ENCODE measurements around the gene CGB2. TPM values are rescaled to one million over a fixed set of nuclear protein-coding genes. Genes with fewer than 3 reads are reported as not detected.
"Not testable (repeated sequence)": the region's sequence is repeated elsewhere in the genome, so short reads cannot be mapped to it uniquely, and the experiment has no call there.

The CGB2 gene
- polyA plus RNA-seq, 6 donors from 2014 or later, result not detected

- Mint-ChIP-seq H3K4me1 (peaks cover 11 to 24% (median 18%) of the 10 kb centered on the region in 3 donors), H3K27ac (no peak overlapping the region), H3K9me3 (peaks cover 4 to 13% (median 7%) of the 10 kb centered on the region in 7 donors), H3K27me3 (peaks cover 67 to 85% (median 70%) of the 10 kb centered on the region in 3 donors), H3K36me3 (peaks cover 4 to 36% of the 10 kb centered on the region in 2 donors), H3K4me3 (no peak overlapping the region)
- DNase-seq (no peak), ATAC-seq (ENCODE audit: low read depth in 2 of 2) (no peak)
These were observed 37.3 kb downstream of the CGB2 start for GRCh38 chr19:49069026-49069425.

- Mint-ChIP-seq H3K27ac (no peak overlapping the region), H3K36me3 (peaks cover 4 to 36% of the 10 kb centered on the region in 2 donors), H3K9me3 (peaks cover 4 to 13% (median 7%) of the 10 kb centered on the region in 7 donors), H3K4me3 (peak overlapping the region in 3 of 8 donors; percentile 1 to 72 (median 68)), H3K27me3 (peaks cover 73 to 85% (median 77%) of the 10 kb centered on the region in 3 donors), H3K4me1 (peaks cover 14 to 23% (median 21%) of the 10 kb centered on the region in 3 donors)
- DNase-seq (no peak), ATAC-seq (ENCODE audit: low read depth in 2 of 2) (no peak)
These were observed 38.7 kb downstream of the CGB2 start for GRCh38 chr19:49070416-49070815.

- H3K27me3 Mint-ChIP-seq, result peaks cover 66 to 82% (median 72%) of the 10 kb centered on the region in 3 donors
- peak in 1 of 2 donors; percentile 18 for ATAC-seq (ENCODE audit: low read depth in 2 of 2)
These were observed 40.3 kb downstream of the CGB2 start for GRCh38 chr19:49071860-49072547.

GRCh38 chr19:49073514-49074378, 42.1 kb downstream of the CGB2 start:
- Mint-ChIP-seq H3K27me3 (peaks cover 57 to 81% (median 62%) of the 10 kb centered on the region in 3 donors), H3K4me3 (peak overlapping the region in 7 of 8 donors; percentile 17 to 77 (median 70)), H3K4me1 (peaks cover 14 to 20% (median 18%) of the 10 kb centered on the region in 3 donors), H3K27ac (peak overlapping the region in 2 of 6 donors; percentile 73 to 74), H3K36me3 (peaks cover 0 to 30% of the 10 kb centered on the region in 2 donors), H3K9me3 (peaks cover 4 to 13% (median 5%) of the 10 kb centered on the region in 7 donors)
- no peak for DNase-seq
- ATAC-seq (ENCODE audit: low read depth in 2 of 2), result no peak

More at GRCh38 chr19:49071860-49072547, 40.3 kb downstream of the CGB2 start:
- peaks cover 4 to 13% (median 7%) of the 10 kb centered on the region in 7 donors for H3K9me3 Mint-ChIP-seq
- H3K27ac Mint-ChIP-seq, result peak overlapping the region in 1 of 6 donors; percentile 49
- peaks cover 4 to 36% of the 10 kb centered on the region in 2 donors for H3K36me3 Mint-ChIP-seq
- H3K4me3 Mint-ChIP-seq, result peak overlapping the region in 4 of 8 donors; percentile 22 to 55 (median 48)
- no peak for DNase-seq
- peaks cover 14 to 22% (median 18%) of the 10 kb centered on the region in 3 donors for H3K4me1 Mint-ChIP-seq

GRCh38 chr19:49074869-49075268, 43.2 kb downstream of the CGB2 start:
- peaks cover 0 to 21% of the 10 kb centered on the region in 2 donors for H3K36me3 Mint-ChIP-seq
- peaks cover 14 to 20% (median 18%) of the 10 kb centered on the region in 3 donors for H3K4me1 Mint-ChIP-seq
- peaks cover 46 to 69% (median 50%) of the 10 kb centered on the region in 3 donors for H3K27me3 Mint-ChIP-seq
- not testable (repeated sequence) for DNase-seq; H3K9me3 Mint-ChIP-seq; H3K27ac Mint-ChIP-seq; ATAC-seq (ENCODE audit: low read depth in 2 of 2); H3K4me3 Mint-ChIP-seq

- no peaks in the 10 kb centered on the region for H3K36me3 Mint-ChIP-seq
- DNase-seq (no peak), ATAC-seq (ENCODE audit: low read depth in 2 of 2) (no peak)
- peaks cover 3 to 11% (median 10%) of the 10 kb centered on the region in 3 donors for H3K4me1 Mint-ChIP-seq
- H3K27me3 Mint-ChIP-seq, result peaks cover 11 to 32% (median 14%) of the 10 kb centered on the region in 3 donors
- no peak overlapping the region for H3K4me3 Mint-ChIP-seq
- H3K9me3 Mint-ChIP-seq, result no peaks in the 10 kb centered on the region
- H3K27ac Mint-ChIP-seq, result peak overlapping the region in 2 of 6 donors; percentile 12 to 39
These were observed 48.7 kb downstream of the CGB2 start for GRCh38 chr19:49080392-49080791.

- no peaks in the 10 kb centered on the region for H3K9me3 Mint-ChIP-seq
- ATAC-seq (ENCODE audit: low read depth in 2 of 2) (no peak), DNase-seq (no peak)
- H3K4me3 Mint-ChIP-seq, result peak overlapping the region in 1 of 8 donors; percentile 21
- peaks cover 8 to 16% (median 14%) of the 10 kb centered on the region in 3 donors for H3K4me1 Mint-ChIP-seq
- H3K36me3 Mint-ChIP-seq, result no peaks in the 10 kb centered on the region
- peak overlapping the region in 1 of 6 donors; percentile 54 for H3K27ac Mint-ChIP-seq
- peaks cover 2 to 24% (median 6%) of the 10 kb centered on the region in 3 donors for H3K27me3 Mint-ChIP-seq
These were observed 49.6 kb downstream of the CGB2 start for GRCh38 chr19:49081273-49081672.

Other genes starting within 250 kb of the CGB2 start
- gene BCAT2, start 220.9 kb upstream of the CGB2 start, polyA plus RNA-seq (ENCODE audit: low read depth in 6 of 6), result 10 to 100 TPM; 16.3 to 29.5 (median 22.2) TPM
- gene HSD17B14, start 195.4 kb upstream of the CGB2 start, polyA plus RNA-seq (ENCODE audit: low read depth in 6 of 6), result 1 to 10 TPM in 4 of 6 donors, under 1 TPM in 1, not detected in 1; 1.00 to 3.3 (median 1.4) TPM
- 10 to 100 TPM in 1 of 6 donors, 1 to 10 TPM in 5; 4.4 to 15.3 (median 8.7) TPM for gene PLEKHA4, start 163.3 kb upstream of the CGB2 start, polyA plus RNA-seq (ENCODE audit: low read depth in 6 of 6)
- gene PPP1R15A, start 159.5 kb upstream of the CGB2 start, polyA plus RNA-seq (ENCODE audit: low read depth in 6 of 6), result 100 to 1,000 TPM in 5 of 6 donors, 10 to 100 TPM in 1; 98.9 to 436 (median 172) TPM
- not detected for gene TULP2, start 133.1 kb upstream of the CGB2 start, polyA plus RNA-seq (ENCODE audit: low read depth in 6 of 6)
- 10 to 100 TPM; 48.8 to 90.6 (median 54.6) TPM for gene NUCB1, start 131.6 kb upstream of the CGB2 start, polyA plus RNA-seq (ENCODE audit: low read depth in 6 of 6)
- gene DHDH, start 98.2 kb upstream of the CGB2 start, polyA plus RNA-seq (ENCODE audit: low read depth in 6 of 6), result under 1 TPM in 1 of 6 donors, not detected in 5; 0.32 TPM
- gene BAX, start 77.0 kb upstream of the CGB2 start, polyA plus RNA-seq (ENCODE audit: low read depth in 6 of 6), result 10 to 100 TPM; 56.0 to 88.2 (median 68.3) TPM
- 1,000 to 10,000 TPM; 5,752 to 7,301 (median 6,284) TPM for gene FTL, start 66.6 kb upstream of the CGB2 start, polyA plus RNA-seq (ENCODE audit: low read depth in 6 of 6)
- 10 to 100 TPM; 16.0 to 24.1 (median 20.5) TPM for gene GYS1, start 38.6 kb upstream of the CGB2 start, polyA plus RNA-seq (ENCODE audit: low read depth in 6 of 6)
- gene RUVBL2, start 38.0 kb upstream of the CGB2 start, polyA plus RNA-seq (ENCODE audit: low read depth in 6 of 6), result 10 to 100 TPM; 39.7 to 63.2 (median 50.0) TPM
- not detected for gene LHB, start 14.8 kb upstream of the CGB2 start, polyA plus RNA-seq (ENCODE audit: low read depth in 6 of 6)
- gene CGB3, start 7.6 kb upstream of the CGB2 start, polyA plus RNA-seq (ENCODE audit: low read depth in 6 of 6), result not detected
- not detected for gene CGB1, start 5.0 kb downstream of the CGB2 start, polyA plus RNA-seq (ENCODE audit: low read depth in 6 of 6)
- not detected for gene CGB5, start 12.0 kb downstream of the CGB2 start, polyA plus RNA-seq (ENCODE audit: low read depth in 6 of 6)
- gene CGB8, start 17.2 kb downstream of the CGB2 start, polyA plus RNA-seq (ENCODE audit: low read depth in 6 of 6), result not detected
- gene CGB7, start 25.9 kb downstream of the CGB2 start, polyA plus RNA-seq (ENCODE audit: low read depth in 6 of 6), result not detected
- gene NTF4, start 32.9 kb downstream of the CGB2 start, polyA plus RNA-seq (ENCODE audit: low read depth in 6 of 6), result not detected
- not detected for gene KCNA7, start 40.8 kb downstream of the CGB2 start, polyA plus RNA-seq (ENCODE audit: low read depth in 6 of 6)
- gene SNRNP70, start 53.6 kb downstream of the CGB2 start, polyA plus RNA-seq (ENCODE audit: low read depth in 6 of 6), result 10 to 100 TPM; 29.8 to 63.5 (median 41.6) TPM
- gene LIN7B, start 82.5 kb downstream of the CGB2 start, polyA plus RNA-seq (ENCODE audit: low read depth in 6 of 6), result 1 to 10 TPM in 5 of 6 donors, not detected in 1; 2.8 to 5.0 (median 3.5) TPM
- 1 to 10 TPM; 2.8 to 6.3 (median 5.8) TPM for gene C19orf73, start 87.3 kb downstream of the CGB2 start, polyA plus RNA-seq (ENCODE audit: low read depth in 6 of 6)
- under 1 TPM in 2 of 6 donors, not detected in 4; 0.23 to 0.26 TPM for gene PPFIA3, start 87.7 kb downstream of the CGB2 start, polyA plus RNA-seq (ENCODE audit: low read depth in 6 of 6)
- not detected for gene HRC, start 123.5 kb downstream of the CGB2 start, polyA plus RNA-seq (ENCODE audit: low read depth in 6 of 6)
- gene TRPM4, start 125.9 kb downstream of the CGB2 start, polyA plus RNA-seq (ENCODE audit: low read depth in 6 of 6), result under 1 TPM in 1 of 6 donors, not detected in 5; 0.45 TPM

Data from naive B cell (primary cell).